ENCODE measurements around the gene TRIL.

- TF ChIP-seq POLR2A (IDR thresholded peaks at IDR 0.05; ENCODE audit: insufficient read depth in 1 of 2, low read depth in 2 of 2, low read length in 2 of 2): no peak
- no peak for TF ChIP-seq TAF1 (CRISPR knock-in tag; IDR thresholded peaks at IDR 0.05)
- TF ChIP-seq, protein P1, sequence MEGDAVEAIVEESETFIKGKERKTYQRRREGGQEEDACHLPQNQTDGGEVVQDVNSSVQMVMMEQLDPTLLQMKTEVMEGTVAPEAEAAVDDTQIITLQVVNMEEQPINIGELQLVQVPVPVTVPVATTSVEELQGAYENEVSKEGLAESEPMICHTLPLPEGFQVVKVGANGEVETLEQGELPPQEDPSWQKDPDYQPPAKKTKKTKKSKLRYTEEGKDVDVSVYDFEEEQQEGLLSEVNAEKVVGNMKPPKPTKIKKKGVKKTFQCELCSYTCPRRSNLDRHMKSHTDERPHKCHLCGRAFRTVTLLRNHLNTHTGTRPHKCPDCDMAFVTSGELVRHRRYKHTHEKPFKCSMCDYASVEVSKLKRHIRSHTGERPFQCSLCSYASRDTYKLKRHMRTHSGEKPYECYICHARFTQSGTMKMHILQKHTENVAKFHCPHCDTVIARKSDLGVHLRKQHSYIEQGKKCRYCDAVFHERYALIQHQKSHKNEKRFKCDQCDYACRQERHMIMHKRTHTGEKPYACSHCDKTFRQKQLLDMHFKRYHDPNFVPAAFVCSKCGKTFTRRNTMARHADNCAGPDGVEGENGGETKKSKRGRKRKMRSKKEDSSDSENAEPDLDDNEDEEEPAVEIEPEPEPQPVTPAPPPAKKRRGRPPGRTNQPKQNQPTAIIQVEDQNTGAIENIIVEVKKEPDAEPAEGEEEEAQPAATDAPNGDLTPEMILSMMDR (CRISPR knock-in tag; IDR thresholded peaks at IDR 0.05): no peak
- no peak for TF ChIP-seq FOXP1 (IDR thresholded peaks at IDR 0.05)
- TF ChIP-seq FOXP1 (CRISPR knock-in tag; IDR thresholded peaks at IDR 0.05): no peak
- no peak for TF ChIP-seq ESRRA (CRISPR knock-in tag; IDR thresholded peaks at IDR 0.05; ENCODE audit: low read depth)
- TF ChIP-seq, protein P2, sequence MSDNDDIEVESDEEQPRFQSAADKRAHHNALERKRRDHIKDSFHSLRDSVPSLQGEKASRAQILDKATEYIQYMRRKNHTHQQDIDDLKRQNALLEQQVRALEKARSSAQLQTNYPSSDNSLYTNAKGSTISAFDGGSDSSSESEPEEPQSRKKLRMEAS (IDR thresholded peaks at IDR 0.05): no peak
- TF ChIP-seq ZSCAN30 (CRISPR knock-in tag; IDR thresholded peaks at IDR 0.05): no peak
- TF ChIP-seq THYN1 (CRISPR knock-in tag; IDR thresholded peaks at IDR 0.05; ENCODE audit: borderline replicate concordance, low read depth): no peak
Observed at GRCh38 chr7:28940741-28941384, 17.3 kb downstream of the TRIL start.

Data from HepG2 (cell line).